OCI-LY1 (cell line): ENCODE measurements around the gene PIGA.

Experiments
- H2AFZ ChIP-seq: fragments of 200-600 bp; sonication (generic), shearing (Covaris generic); 2 replicates; pipeline ENCODE4 v1.6.0; 2014; ENCODE audit warnings: antibody characterized with exemption, mild to moderate bottlenecking, low read length
- H3F3A ChIP-seq: fragments of 200-600 bp; sonication (generic), shearing (Covaris generic); 2 replicates; pipeline ENCODE4 v1.6.0; 2014; ENCODE audit warnings: mild to moderate bottlenecking, antibody characterized with exemption, low read length, moderate library complexity; ENCODE audit not compliant: insufficient read depth
- H3K27ac ChIP-seq: fragments of 200-600 bp; sonication (generic); 2 replicates; pipeline ENCODE4 v1.5.1; 2014; ENCODE audit warnings: low read length, mixed run types, mild to moderate bottlenecking, low read depth; ENCODE audit not compliant: poor library complexity, severe bottlenecking
- H3K27me3 ChIP-seq: fragments of 200-600 bp; sonication (generic); 2 replicates; pipeline ENCODE4 v1.6.0; 2014; ENCODE audit warnings: antibody characterized with exemption, mild to moderate bottlenecking, low read length, moderate library complexity; ENCODE audit not compliant: insufficient read depth
- H3K36me3 ChIP-seq: fragments of 200-600 bp; sonication (generic); 2 replicates; pipeline ENCODE4 v1.6.1; 2014; ENCODE audit warnings: mild to moderate bottlenecking, antibody characterized with exemption, low read length, moderate library complexity, mixed read lengths; ENCODE audit not compliant: insufficient read depth
- H3K4me1 ChIP-seq: fragments of 200-600 bp; sonication (generic); 2 replicates; pipeline ENCODE4 v1.5.1; 2014; ENCODE audit warnings: mild to moderate bottlenecking, low read length, moderate library complexity; ENCODE audit not compliant: insufficient read depth, severe bottlenecking
- H3K4me2 ChIP-seq: fragments of 200-600 bp; sonication (generic), shearing (Covaris generic); 2 replicates; pipeline ENCODE4 v1.6.1; 2014; ENCODE audit warnings: low read length
- H3K4me3 ChIP-seq: fragments of 200-600 bp; sonication (generic); 2 replicates; pipeline ENCODE4 v1.5.1; 2014; ENCODE audit warnings: low read length, low read depth, mild to moderate bottlenecking, mixed read lengths; ENCODE audit not compliant: poor library complexity, severe bottlenecking
- H3K79me2 ChIP-seq: fragments of 200-600 bp; shearing (Covaris generic); 2 replicates; pipeline ENCODE4 v1.6.1; 2016; ENCODE audit warnings: mixed run types, low read length, mixed read lengths; ENCODE audit not compliant: insufficient read depth
- H3K9ac ChIP-seq: fragments of 200-600 bp; sonication (generic), shearing (Covaris generic); 2 replicates; pipeline ENCODE4 v1.6.1; 2014; ENCODE audit warnings: mild to moderate bottlenecking, low read length, mixed read lengths
- H3K9me2 ChIP-seq: fragments of 200-600 bp; sonication (generic), shearing (Covaris generic); 2 replicates; pipeline ENCODE4 v1.6.1; 2014; ENCODE audit warnings: low read depth, mild to moderate bottlenecking, low read length, mixed read lengths
- H3K9me3 ChIP-seq: fragments of 200-600 bp; shearing (Covaris generic); 2 replicates; pipeline ENCODE4 v1.6.1; 2014; ENCODE audit warnings: low read length, mixed read lengths
- H4K20me1 ChIP-seq: fragments of 200-600 bp; sonication (generic), shearing (Covaris generic); 2 replicates; pipeline ENCODE4 v1.6.0; 2016; ENCODE audit warnings: mild to moderate bottlenecking, low read length; ENCODE audit not compliant: insufficient read depth
- CTCF ChIP-seq: fragments of 200-600 bp; sonication (generic), shearing (Covaris generic); IDR thresholded peaks from 2 replicates; pipeline ENCODE4 v1.5.1; 2017; ENCODE audit warnings: mild to moderate bottlenecking, antibody characterized with exemption, low read length, moderate library complexity, mixed read lengths
- EZH2 ChIP-seq: fragments of 200-600 bp; sonication (generic), shearing (Covaris generic); IDR thresholded peaks from 2 replicates; pipeline ENCODE4 v1.8.0; 2017; ENCODE audit warnings: borderline replicate concordance, mixed run types, mild to moderate bottlenecking, antibody characterized with exemption, low read length, moderate library complexity, mixed read lengths

The PIGA gene

GRCh38 chrX:15320297-15320696, 15.0 kb downstream of the PIGA start:
- Histone ChIP-seq H3K36me3 (peaks cover 22% of the 10 kb centered on the region; the same call in 1 of the 2 replicates), H3K79me2 (no peaks in the 10 kb centered on the region), H3F3A (no peaks in the 10 kb centered on the region), H3K4me1 (no peaks in the 10 kb centered on the region), H3K9me3 (no peaks in the 10 kb centered on the region), H3K27me3 (no peaks in the 10 kb centered on the region), H3K4me2 (no peak overlapping the region), H4K20me1 (no peaks in the 10 kb centered on the region), H3K9ac (no peak overlapping the region), H3K4me3 (no peak overlapping the region), H2AFZ (no peak overlapping the region), H3K27ac (no peak overlapping the region), H3K9me2 (no peaks in the 10 kb centered on the region)
- TF ChIP-seq CTCF (no peak), EZH2 (no peak)

- no peaks in the 10 kb centered on the region for H3F3A ChIP-seq
- H3K4me2 ChIP-seq, result no peak overlapping the region
- no peaks in the 10 kb centered on the region for H3K9me3 ChIP-seq
- no peaks in the 10 kb centered on the region for H3K27me3 ChIP-seq
- H3K4me3 ChIP-seq, result no peak overlapping the region
- no peak overlapping the region for H2AFZ ChIP-seq
- no peaks in the 10 kb centered on the region for H3K79me2 ChIP-seq
- no peak overlapping the region for H3K9ac ChIP-seq
- peaks cover 16% of the 10 kb centered on the region; the same call in 1 of the 2 replicates for H3K36me3 ChIP-seq
- no peak for TF ChIP-seq EZH2
- TF ChIP-seq CTCF, result no peak
- H4K20me1 ChIP-seq, result no peaks in the 10 kb centered on the region
- H3K4me1 ChIP-seq, result no peaks in the 10 kb centered on the region
- no peaks in the 10 kb centered on the region for H3K9me2 ChIP-seq
- H3K27ac ChIP-seq, result no peak overlapping the region
Observed at GRCh38 chrX:15319075-15319474, 16.2 kb downstream of the PIGA start.

DNA sequence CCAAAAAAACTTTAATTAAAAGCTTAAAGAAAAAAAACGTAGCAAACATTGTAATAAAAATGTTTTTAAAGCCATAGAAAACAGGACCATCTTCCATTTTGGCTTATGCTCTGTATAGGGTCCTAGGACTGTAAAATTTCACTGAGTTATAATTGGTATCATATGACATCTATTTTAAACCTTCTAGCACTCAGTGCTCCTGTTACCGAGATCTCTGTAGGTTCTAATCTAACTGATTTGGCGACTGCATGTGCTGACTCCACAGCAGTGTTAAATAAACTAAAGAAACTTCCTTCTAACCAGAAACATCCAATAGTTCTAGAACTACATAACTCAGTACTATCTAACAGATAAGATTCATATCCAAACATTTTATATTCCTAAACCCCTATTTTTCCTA, 19.8 kb downstream of the PIGA start, which contains the start of gene ASB11:
Gene ASB11 (minus strand): TSS at position 132 of the 400 bp plus-strand sequence. CDS start 35 bp downstream, at position 97.
- H3K9me3 ChIP-seq, result no peaks in the 10 kb centered on the region
- no peaks in the 10 kb centered on the region for H4K20me1 ChIP-seq
- no peak within 1 kb of the TSS for H3K27ac ChIP-seq
- H3K9ac ChIP-seq, result no peak within 1 kb of the TSS
- H3K79me2 ChIP-seq, result no peaks in the 10 kb centered on the region
- no peak within 1 kb of the TSS for H2AFZ ChIP-seq
- no peak within 1 kb of the TSS for H3K4me2 ChIP-seq
- TF ChIP-seq EZH2 (no peak), CTCF (no peak)
- H3K9me2 ChIP-seq, result no peaks in the 10 kb centered on the region
- no peaks in the 10 kb centered on the region for H3K4me1 ChIP-seq
- no peak within 1 kb of the TSS for H3K4me3 ChIP-seq
- H3F3A ChIP-seq, result no peaks in the 10 kb centered on the region
- H3K36me3 ChIP-seq, result no peaks in the 10 kb centered on the region
- H3K27me3 ChIP-seq, result no peaks in the 10 kb centered on the region
